Brain microvascular endothelial cell (primary cell): ENCODE measurements around the gene HMGB4.

ENCODE experiments used
- DNase-seq: peaks from one replicate; pipeline ENCODE4 v3.0.0-alpha.2; 2020
- H3K27ac ChIP-seq: fragments of 250-450 bp; sonication (Bioruptor Pico); 2 replicates; pipeline ENCODE4 v1.5.1; 2020; ENCODE audit warnings: mild to moderate bottlenecking, moderate library complexity
- H3K27me3 ChIP-seq: fragments of 250-450 bp; sonication (Bioruptor Pico); replicated peaks from 2 replicates; pipeline ENCODE4 v1.5.1; 2020; ENCODE audit warnings: mild to moderate bottlenecking
- H3K36me3 ChIP-seq: fragments of 250-450 bp; sonication (Bioruptor Pico); replicated peaks from 2 replicates; pipeline ENCODE4 v1.5.1; 2020; ENCODE audit warnings: mild to moderate bottlenecking
- H3K4me3 ChIP-seq: 2 replicates; pipeline ENCODE4 v1.5.1; 2011; ENCODE audit warnings: low read depth, mild to moderate bottlenecking, control low read depth, low read length, moderate library complexity
- CTCF ChIP-seq: IDR thresholded peaks from 2 replicates; pipeline ENCODE4 v1.5.1; 2011; ENCODE audit warnings: low read depth, mild to moderate bottlenecking, moderate library complexity, low read length, control low read depth, inconsistent platforms; ENCODE audit errors: missing control alignments
- in situ Hi-C: cut with HindIII; loops from 2 replicates; pipeline ENCODE4 v1.10.0; 2017; ENCODE audit warnings: low sequenced_read_pairs, low pct_ligation_motif_present

The HMGB4 gene

GRCh38 chr1:33886496-33886895, 22.6 kb downstream of the HMGB4 start:
- no peak for DNase-seq
- TF ChIP-seq CTCF: no peak
- in situ Hi-C loops: no loop called here
- H3K27ac ChIP-seq: no peak overlapping the region
- H3K4me3 ChIP-seq: no peak overlapping the region
- H3K27me3 ChIP-seq: no peaks in the 10 kb centered on the region
- no peaks in the 10 kb centered on the region for H3K36me3 ChIP-seq

- Histone ChIP-seq H3K36me3 (no peaks in the 10 kb centered on the region), H3K4me3 (no peak overlapping the region), H3K27ac (no peak overlapping the region), H3K27me3 (no peaks in the 10 kb centered on the region)
- no peak for TF ChIP-seq CTCF
- DNase-seq: no peak
- in situ Hi-C loops: no loop called here
Measured at GRCh38 chr1:33893147-33893830, 29.4 kb downstream of the HMGB4 start.

GRCh38 chr1:33895396-33895795, 31.5 kb downstream of the HMGB4 start:
- in situ Hi-C loops: no loop called here
- no peaks in the 10 kb centered on the region for H3K27me3 ChIP-seq
- H3K36me3 ChIP-seq: no peaks in the 10 kb centered on the region
- no peak for TF ChIP-seq CTCF
- H3K4me3 ChIP-seq: no peak overlapping the region
- no peak overlapping the region for H3K27ac ChIP-seq
- DNase-seq: no peak

- no peak for TF ChIP-seq CTCF
- in situ Hi-C loops: no loop called here
- H3K27ac ChIP-seq: no peak overlapping the region
- H3K36me3 ChIP-seq: no peaks in the 10 kb centered on the region
- H3K4me3 ChIP-seq: no peak overlapping the region
- no peaks in the 10 kb centered on the region for H3K27me3 ChIP-seq
- no peak for DNase-seq
Measured at GRCh38 chr1:33895976-33896375, 32.1 kb downstream of the HMGB4 start.

GRCh38 chr1:33897092-33897725, 33.3 kb downstream of the HMGB4 start:
- DNase-seq: no peak
- TF ChIP-seq CTCF: no peak
- in situ Hi-C loops: no loop called here
- Histone ChIP-seq H3K36me3 (no peaks in the 10 kb centered on the region), H3K27me3 (no peaks in the 10 kb centered on the region), H3K27ac (no peak overlapping the region), H3K4me3 (no peak overlapping the region)
